Endothelial cell of umbilical vein (primary cell): ENCODE data around the gene TRAF7.

Experiments
- EZH2 ChIP-seq: IDR thresholded peaks from 2 replicates; pipeline ENCODE4 v1.6.1; 2012; ENCODE audit warnings: borderline replicate concordance, low read depth, mild to moderate bottlenecking, moderate library complexity, low read length, inconsistent platforms; ENCODE audit not compliant: severe bottlenecking
- FOS ChIP-seq: IDR thresholded peaks from 2 replicates; pipeline ENCODE4 v1.6.1; 2011; ENCODE audit warnings: mild to moderate bottlenecking, low read length, moderate library complexity, borderline replicate concordance; ENCODE audit not compliant: insufficient read depth
- GATA2 ChIP-seq: IDR thresholded peaks from 2 replicates; pipeline ENCODE4 v1.7.0; 2011; ENCODE audit warnings: low read depth, mild to moderate bottlenecking, moderate library complexity, mixed read lengths, low read length; ENCODE audit not compliant: insufficient read length, insufficient read depth
- POLR2A ChIP-seq: IDR thresholded peaks from 2 replicates; pipeline ENCODE4 v1.6.1; 2012; ENCODE audit warnings: low read depth, mild to moderate bottlenecking, control low read depth, low read length
- POLR2AphosphoS5 ChIP-seq: IDR thresholded peaks from 2 replicates; pipeline ENCODE4 v1.6.1; 2012; ENCODE audit warnings: low read depth, mild to moderate bottlenecking, control low read depth, low read length, moderate library complexity; ENCODE audit not compliant: insufficient read depth
- TF ChIP-seq, protein P1 (sequence below), 2 donors: IDR thresholded peaks; 1 replicate in 1 of 2; 2 replicates in 1 of 2; pipeline ENCODE4 v1.5.1; 2011; ENCODE audit warnings: low read length in 2 of 2, mild to moderate bottlenecking in 2 of 2, moderate library complexity in 2 of 2, control low read depth in 1 of 2, inconsistent platforms in 1 of 2, low read depth in 1 of 2; ENCODE audit not compliant: insufficient read depth in 1 of 2; ENCODE audit errors: extremely low read depth in 1 of 2
- TF ChIP-seq, protein P2 (sequence below): IDR thresholded peaks from 2 replicates; pipeline ENCODE4 v1.6.1; 2011; ENCODE audit not compliant: insufficient read depth, insufficient read length

DNA sequence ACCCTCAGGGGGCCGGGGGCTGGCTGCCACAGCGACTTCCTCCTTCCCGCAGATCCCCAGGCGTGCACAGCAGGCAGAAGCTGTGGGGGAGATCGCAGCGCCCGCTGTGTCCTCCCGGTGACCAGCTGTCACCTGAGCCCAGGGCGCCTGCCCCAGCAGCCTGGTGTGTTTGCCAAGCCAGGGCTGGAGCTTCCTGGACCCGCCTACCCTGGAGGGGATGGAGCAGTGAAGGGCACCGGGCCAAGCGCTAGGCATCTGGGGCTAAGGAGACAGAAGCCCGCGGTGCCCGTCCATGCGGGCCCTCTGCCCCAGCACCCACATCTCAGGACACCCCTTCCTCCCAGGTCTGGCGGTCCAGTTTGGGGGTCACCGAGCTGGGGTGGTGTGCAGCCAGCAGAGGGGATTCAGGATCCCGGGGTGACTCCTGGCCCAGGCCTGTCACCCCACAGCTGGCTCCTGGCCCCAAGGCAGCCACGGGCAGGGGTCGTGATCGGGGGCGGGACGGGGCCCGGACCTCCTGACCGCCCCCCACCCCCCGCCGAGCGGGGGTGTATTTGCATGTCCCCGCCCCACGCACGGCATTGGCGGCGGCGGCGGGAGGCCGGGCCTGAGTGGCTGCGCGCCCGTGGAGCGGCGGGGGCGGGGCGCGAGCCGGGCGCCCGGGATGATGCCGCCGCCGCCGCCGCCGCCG lies 7.5 kb upstream of the TRAF7 start, which contains the start of gene RAB26:
- TF ChIP-seq POLR2A (no peak), GATA2 (no peak), FOS (no peak), POLR2AphosphoS5 (no peak), EZH2 (no peak)
- TF ChIP-seq, protein P1, sequence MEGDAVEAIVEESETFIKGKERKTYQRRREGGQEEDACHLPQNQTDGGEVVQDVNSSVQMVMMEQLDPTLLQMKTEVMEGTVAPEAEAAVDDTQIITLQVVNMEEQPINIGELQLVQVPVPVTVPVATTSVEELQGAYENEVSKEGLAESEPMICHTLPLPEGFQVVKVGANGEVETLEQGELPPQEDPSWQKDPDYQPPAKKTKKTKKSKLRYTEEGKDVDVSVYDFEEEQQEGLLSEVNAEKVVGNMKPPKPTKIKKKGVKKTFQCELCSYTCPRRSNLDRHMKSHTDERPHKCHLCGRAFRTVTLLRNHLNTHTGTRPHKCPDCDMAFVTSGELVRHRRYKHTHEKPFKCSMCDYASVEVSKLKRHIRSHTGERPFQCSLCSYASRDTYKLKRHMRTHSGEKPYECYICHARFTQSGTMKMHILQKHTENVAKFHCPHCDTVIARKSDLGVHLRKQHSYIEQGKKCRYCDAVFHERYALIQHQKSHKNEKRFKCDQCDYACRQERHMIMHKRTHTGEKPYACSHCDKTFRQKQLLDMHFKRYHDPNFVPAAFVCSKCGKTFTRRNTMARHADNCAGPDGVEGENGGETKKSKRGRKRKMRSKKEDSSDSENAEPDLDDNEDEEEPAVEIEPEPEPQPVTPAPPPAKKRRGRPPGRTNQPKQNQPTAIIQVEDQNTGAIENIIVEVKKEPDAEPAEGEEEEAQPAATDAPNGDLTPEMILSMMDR (IDR thresholded peaks at IDR 0.05; ENCODE audit: extremely low read depth in 1 of 2, insufficient read depth in 1 of 2, low read depth in 1 of 2, low read length in 2 of 2), result no peak
- TF ChIP-seq, protein P2, sequence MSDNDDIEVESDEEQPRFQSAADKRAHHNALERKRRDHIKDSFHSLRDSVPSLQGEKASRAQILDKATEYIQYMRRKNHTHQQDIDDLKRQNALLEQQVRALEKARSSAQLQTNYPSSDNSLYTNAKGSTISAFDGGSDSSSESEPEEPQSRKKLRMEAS, result no peak
